GM12878 (cell line): Measurements from ENCODE around the gene ANKRD30A.

Experiments
- ATF3 ChIP-seq: IDR thresholded peaks from 2 replicates; pipeline ENCODE4 v1.6.1; 2011; ENCODE audit warnings: low read depth, mild to moderate bottlenecking, low read length, moderate library complexity, borderline replicate concordance; ENCODE audit errors: extremely low read depth
- TCF3 ChIP-seq: IDR thresholded peaks from 2 replicates; pipeline ENCODE4 v1.6.1; 2012; ENCODE audit warnings: low read depth, mild to moderate bottlenecking, low read length, borderline replicate concordance; ENCODE audit not compliant: insufficient read depth

- no peak for TF ChIP-seq ATF3
- TF ChIP-seq TCF3: no peak
Measured at GRCh38 chr10:37240223-37240622, 114.8 kb downstream of the ANKRD30A start.
